Small intestine (tissue), 7 donors: ENCODE data around the gene GHRH. TPM values are rescaled to one million over a fixed set of nuclear protein-coding genes. Genes with fewer than 3 reads are reported as not detected.

Experiments used
- DNase-seq, 2 donors: peaks; one replicate each; pipeline versions ENCODE4 v3.0.0 to v3.0.0-alpha.2; 2013
- FAIRE-seq: peaks from 2 replicates; lab custom pipeline; 2012; peaks lifted over from hg19 to GRCh38; lab: Jason Lieb, UNC
- H3K27ac ChIP-seq, 3 donors: one replicate each; pipeline ENCODE4 v1.5.1; 2013; ENCODE audit warnings: low read length in 2 of 3, mild to moderate bottlenecking in 2 of 3, control low read depth in 1 of 3, inconsistent platforms in 1 of 3, low read depth in 1 of 3, moderate library complexity in 1 of 3
- H3K27me3 ChIP-seq, 3 donors: one replicate each; pipeline ENCODE4 v1.6.1; 2013; ENCODE audit warnings: low read length in 3 of 3, inconsistent platforms in 1 of 3; ENCODE audit not compliant: control insufficient read depth in 3 of 3, insufficient read depth in 3 of 3
- H3K36me3 ChIP-seq, 3 donors: one replicate each; pipeline ENCODE4 v1.6.1; 2013; ENCODE audit warnings: low read length in 3 of 3, inconsistent platforms in 1 of 3, low read depth in 1 of 3, mild to moderate bottlenecking in 1 of 3, moderate library complexity in 1 of 3; ENCODE audit not compliant: control insufficient read depth in 3 of 3, insufficient read depth in 2 of 3
- H3K4me1 ChIP-seq, 3 donors: one replicate each; pipeline ENCODE4 v1.6.1; 2013; ENCODE audit warnings: low read length in 2 of 3, inconsistent platforms in 1 of 3, low read depth in 1 of 3, mild to moderate bottlenecking in 1 of 3, moderate library complexity in 1 of 3; ENCODE audit not compliant: control insufficient read depth in 3 of 3, insufficient read depth in 2 of 3
- H3K4me3 ChIP-seq, 3 donors: one replicate each; pipeline ENCODE4 v1.5.1; 2013; ENCODE audit warnings: low read length in 3 of 3, control low read depth in 1 of 3, inconsistent platforms in 1 of 3, low read depth in 1 of 3, mild to moderate bottlenecking in 1 of 3, moderate library complexity in 1 of 3
- H3K9me3 ChIP-seq, 2 donors: one replicate each; pipeline ENCODE4 v1.6.1; 2013; ENCODE audit warnings: low read depth in 1 of 2, low read length in 1 of 2; ENCODE audit not compliant: control insufficient read depth in 2 of 2, insufficient read depth in 1 of 2
- WGBS, 3 donors: extraction: QIAGEN DNeasy Blood & Tissue Kit; methylation state at CpG; one replicate each; pipeline ENCODE4 v1.1.7; 2013; 5-methylcytosine and 5-hydroxymethylcytosine counted together
- polyA plus RNA-seq, 4 donors: library from polyadenylated mRNA; stranded (reverse) in 3 of 4; unstranded in 1 of 4; fragments of 200-250 nt in 3 of 4; fragments of 120-200 nt in 1 of 4; gene quantifications; one replicate each; pipeline versions ENCODE4 v1.2.1 to v1.2.3, GENCODE V29; 2013
- donor health status: healthy with polysubstance abuse.
- donor health status: control.
- donor health status: control.
- donor health status: Bipolar disorder and iron deficiency.
- donor health status: healthy.

GHRH gene
- polyA plus RNA-seq, 4 donors, result not detected

- FAIRE-seq (no peak), DNase-seq (no peak)
- Histone ChIP-seq H3K9me3 (peaks cover 0 to 10% of the 10 kb centered on the region in 2 donors), H3K36me3 (no peaks in the 10 kb centered on the region), H3K4me1 (no peaks in the 10 kb centered on the region), H3K4me3 (no peak overlapping the region), H3K27me3 (no peaks in the 10 kb centered on the region), H3K27ac (no peak overlapping the region)
- WGBS, 3 donors, result 82 to 94% (median 86%) methylated on average over 4 of the region's 4 CpGs
These were observed 3.5 kb upstream of the GHRH start for GRCh38 chr20:37265152-37265551.

GRCh38 chr20:37263686-37264085, 2.1 kb upstream of the GHRH start:
- Histone ChIP-seq H3K4me1 (peaks cover 0 to 5% (median 0%) of the 10 kb centered on the region in 3 donors), H3K4me3 (no peak overlapping the region), H3K27ac (no peak overlapping the region), H3K36me3 (no peaks in the 10 kb centered on the region), H3K27me3 (no peaks in the 10 kb centered on the region), H3K9me3 (no peaks in the 10 kb centered on the region)
- 73 to 91% (median 86%) methylated on average over 6 of the region's 6 CpGs for WGBS, 3 donors
- FAIRE-seq, result no peak
- no peak for DNase-seq

- WGBS, 3 donors, result 72 to 76% (median 75%) methylated on average over 8 of the region's 8 CpGs
- peaks cover 0 to 5% (median 0%) of the 10 kb centered on the region in 3 donors for H3K4me1 ChIP-seq
- H3K9me3 ChIP-seq, result no peaks in the 10 kb centered on the region
- no peak overlapping the region for H3K4me3 ChIP-seq
- no peaks in the 10 kb centered on the region for H3K27me3 ChIP-seq
- H3K36me3 ChIP-seq, result no peaks in the 10 kb centered on the region
- DNase-seq (no peak), FAIRE-seq (no peak)
- no peak overlapping the region for H3K27ac ChIP-seq
These were observed 891 bp upstream of the GHRH start for GRCh38 chr20:37262505-37262904.

- DNase-seq (no peak), FAIRE-seq (no peak)
- Histone ChIP-seq H3K36me3 (no peaks in the 10 kb centered on the region), H3K27ac (no peak overlapping the region), H3K4me3 (no peak overlapping the region), H3K27me3 (no peaks in the 10 kb centered on the region), H3K9me3 (no peaks in the 10 kb centered on the region), H3K4me1 (peaks cover 0 to 5% (median 0%) of the 10 kb centered on the region in 3 donors)
- WGBS, 3 donors, result 80 to 82% (median 82%) methylated on average over 4 of the region's 4 CpGs
These were observed 691 bp downstream of the GHRH start for GRCh38 chr20:37260923-37261322.

GRCh38 chr20:37259865-37260264, 1.7 kb downstream of the GHRH start:
- H3K4me1 ChIP-seq, result peaks cover 0 to 5% (median 0%) of the 10 kb centered on the region in 3 donors
- no peak overlapping the region for H3K4me3 ChIP-seq
- no peaks in the 10 kb centered on the region for H3K36me3 ChIP-seq
- H3K9me3 ChIP-seq, result no peaks in the 10 kb centered on the region
- no peak overlapping the region for H3K27ac ChIP-seq
- 22 to 41% (median 31%) methylated on average over 3 of the region's 3 CpGs for WGBS, 3 donors
- H3K27me3 ChIP-seq, result no peaks in the 10 kb centered on the region
- peak; percentile 17 to 37 for DNase-seq
- FAIRE-seq, result no peak

- Histone ChIP-seq H3K9me3 (peaks cover 1 to 5% of the 10 kb centered on the region in 2 donors), H3K27ac (no peak overlapping the region), H3K4me3 (no peak overlapping the region), H3K4me1 (peaks cover 0 to 5% (median 0%) of the 10 kb centered on the region in 3 donors), H3K36me3 (no peaks in the 10 kb centered on the region), H3K27me3 (no peaks in the 10 kb centered on the region)
- FAIRE-seq (no peak), DNase-seq (no peak)
- WGBS, 3 donors, result 85 to 90% (median 86%) methylated on average over 11 of the region's 11 CpGs
These were observed 2.6 kb downstream of the GHRH start for GRCh38 chr20:37259031-37259430.

GRCh38 chr20:37257988-37258387, 3.6 kb downstream of the GHRH start:
- no peak overlapping the region for H3K27ac ChIP-seq
- H3K4me1 ChIP-seq, result peaks cover 0 to 5% (median 0%) of the 10 kb centered on the region in 3 donors
- DNase-seq (no peak), FAIRE-seq (no peak)
- H3K27me3 ChIP-seq, result no peaks in the 10 kb centered on the region
- WGBS, 3 donors, result 80 to 90% (median 85%) methylated on average over 9 of the region's 9 CpGs
- no peaks in the 10 kb centered on the region for H3K36me3 ChIP-seq
- peaks cover 1 to 6% of the 10 kb centered on the region in 2 donors for H3K9me3 ChIP-seq
- H3K4me3 ChIP-seq, result no peak overlapping the region

- Histone ChIP-seq H3K4me1 (peaks cover 0 to 5% (median 0%) of the 10 kb centered on the region in 3 donors), H3K4me3 (no peak overlapping the region), H3K27me3 (no peaks in the 10 kb centered on the region), H3K9me3 (peaks cover 1 to 6% of the 10 kb centered on the region in 2 donors), H3K27ac (no peak overlapping the region), H3K36me3 (no peaks in the 10 kb centered on the region)
- 70 to 79% (median 73%) methylated on average over 2 of the region's 2 CpGs for WGBS, 3 donors
- FAIRE-seq, result no peak
- DNase-seq, result no peak
These were observed 4.1 kb downstream of the GHRH start for GRCh38 chr20:37257530-37257929.

GRCh38 chr20:37256286-37256685, 5.3 kb downstream of the GHRH start:
- Histone ChIP-seq H3K27me3 (no peaks in the 10 kb centered on the region), H3K9me3 (peaks cover 1 to 6% of the 10 kb centered on the region in 2 donors), H3K4me1 (peaks cover 0 to 5% (median 0%) of the 10 kb centered on the region in 3 donors), H3K27ac (no peak overlapping the region), H3K36me3 (no peaks in the 10 kb centered on the region), H3K4me3 (no peak overlapping the region)
- no peak for FAIRE-seq
- no peak for DNase-seq
- whole genome bisulfite sequencing, 3 donors, result 86 to 92% (median 90%) methylated on average over 11 of the region's 11 CpGs
